Measurements from ENCODE around the gene C1S. TPM values are rescaled to one million over a fixed set of nuclear protein-coding genes. Genes with fewer than 3 reads are reported as not detected.
"Not testable (repeated sequence)": the region's sequence is repeated elsewhere in the genome, so short reads cannot be mapped to it uniquely, and the experiment has no call there.

Gene C1S
- 1 to 10 TPM; 1.6 to 1.9 (median 1.9) TPM for total RNA-seq
- 0.81 TPM for total RNA-seq (2013)

DNA sequence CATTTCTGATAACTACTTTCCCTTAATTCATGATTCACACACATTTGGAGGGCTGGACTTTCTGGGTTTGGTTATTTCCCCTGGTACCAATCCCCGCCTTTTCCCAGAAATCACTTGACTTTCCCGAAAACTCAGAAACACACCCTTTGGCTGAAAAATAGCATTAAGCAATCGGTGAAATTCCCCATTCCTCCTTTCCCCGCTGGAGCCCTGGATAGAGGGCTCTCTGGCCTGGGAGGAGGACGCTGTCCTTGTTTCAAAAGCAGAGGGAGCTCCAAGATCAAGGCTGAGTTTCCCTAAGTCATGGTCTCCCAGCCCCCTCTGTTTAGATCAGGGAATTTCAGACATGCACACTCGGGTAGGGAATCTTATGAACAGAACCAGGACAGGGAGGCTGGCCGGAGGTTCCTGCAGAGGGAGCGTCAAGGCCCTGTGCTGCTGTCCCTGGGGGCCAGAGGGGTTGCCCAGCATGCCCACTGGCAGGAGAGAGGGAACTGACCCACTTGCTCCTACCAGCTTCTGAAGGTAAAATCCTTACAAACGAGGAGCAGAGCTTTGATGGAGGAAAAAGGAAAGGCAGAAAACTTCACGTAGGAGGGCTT is at the start of gene C1S:
TSS of gene C1S (plus strand) at position 366 of the 602 bp plus-strand sequence. CDS start 1,195 bp downstream, outside the sequence.
- Histone ChIP-seq H3K27me3 (ENCODE audit: control insufficient read depth, insufficient read depth, low read length) (no peaks in the 10 kb centered on the region), H3K36me3 (ENCODE audit: control insufficient read depth, insufficient read depth, low read length) (no peaks in the 10 kb centered on the region), H3K9me3 (ENCODE audit: control insufficient read depth, insufficient read depth, low read length) (no peaks in the 10 kb centered on the region), H3K4me1 (ENCODE audit: control insufficient read depth, insufficient read depth, low read length) (no peaks in the 10 kb centered on the region), H3K27ac (ENCODE audit: low read length) (no peak within 1 kb of the TSS), H3K4me3 (ENCODE audit: low read length) (no peak within 1 kb of the TSS)
- 76% methylated on average over 10 of the region's 10 CpGs for WGBS (ENCODE audit: insufficient coverage)
- Mint-ChIP-seq H3K9me3 (no peaks in the 10 kb centered on the region), H3K27ac (no peak within 1 kb of the TSS), H3K4me1 (no peaks in the 10 kb centered on the region), H3K27me3 (ENCODE audit: low read depth in 2 of 2) (peaks cover 7 to 15% of the 10 kb centered on the region in 2 donors), H3K4me3 (no peak within 1 kb of the TSS), H3K36me3 (no peaks in the 10 kb centered on the region)
- no peak for ATAC-seq
- intact Hi-C loops (cut with micrococcal nuclease): no loop called here
- DNase-seq: no peak
- TF ChIP-seq CTCF (IDR thresholded peaks at IDR 0.05): no peak

GRCh38 chr12:7011398-7011797 is 49.1 kb upstream of the C1S start:
- H3K27me3 Mint-ChIP-seq (ENCODE audit: low read depth in 2 of 2); H3K27ac Mint-ChIP-seq; H3K4me3 Mint-ChIP-seq; H3K36me3 Mint-ChIP-seq; H3K27me3 ChIP-seq (ENCODE audit: control insufficient read depth, insufficient read depth, low read length); ATAC-seq; H3K36me3 ChIP-seq (ENCODE audit: control insufficient read depth, insufficient read depth, low read length); H3K9me3 Mint-ChIP-seq; H3K4me1 ChIP-seq (ENCODE audit: control insufficient read depth, insufficient read depth, low read length); H3K4me3 ChIP-seq (ENCODE audit: low read length); H3K27ac ChIP-seq (ENCODE audit: low read length); H3K9me3 ChIP-seq (ENCODE audit: control insufficient read depth, insufficient read depth, low read length); intact Hi-C loops (cut with micrococcal nuclease); DNase-seq: not testable (repeated sequence)
- H3K4me1 Mint-ChIP-seq: peaks cover 11 to 21% of the 10 kb centered on the region in 2 donors
- WGBS (ENCODE audit: insufficient coverage): 85% methylated on average over 3 of the region's 4 CpGs

- no peaks in the 10 kb centered on the region for H3K9me3 Mint-ChIP-seq
- no peak overlapping the region for H3K4me3 ChIP-seq (ENCODE audit: low read length)
- DNase-seq: no peak
- intact Hi-C loops (cut with micrococcal nuclease): no loop called here
- H3K9me3 ChIP-seq (ENCODE audit: control insufficient read depth, insufficient read depth, low read length): no peaks in the 10 kb centered on the region
- H3K36me3 Mint-ChIP-seq: no peaks in the 10 kb centered on the region
- H3K4me1 ChIP-seq (ENCODE audit: control insufficient read depth, insufficient read depth, low read length): no peaks in the 10 kb centered on the region
- no peak for ATAC-seq
- WGBS (ENCODE audit: insufficient coverage): 91% methylated on average over 4 of the region's 4 CpGs
- no peaks in the 10 kb centered on the region for H3K27me3 ChIP-seq (ENCODE audit: control insufficient read depth, insufficient read depth, low read length)
- no peak for TF ChIP-seq CTCF (IDR thresholded peaks at IDR 0.05)
- H3K27ac ChIP-seq (ENCODE audit: low read length): no peak overlapping the region
- H3K36me3 ChIP-seq (ENCODE audit: control insufficient read depth, insufficient read depth, low read length): peaks cover 2% of the 10 kb centered on the region
- H3K27ac Mint-ChIP-seq: no peak overlapping the region
- no peaks in the 10 kb centered on the region for H3K27me3 Mint-ChIP-seq (ENCODE audit: low read depth in 2 of 2)
- H3K4me3 Mint-ChIP-seq: no peak overlapping the region
- H3K4me1 Mint-ChIP-seq: peaks cover 15 to 28% of the 10 kb centered on the region in 2 donors
These were observed 48.4 kb upstream of the C1S start for GRCh38 chr12:7012024-7012607.

DNA sequence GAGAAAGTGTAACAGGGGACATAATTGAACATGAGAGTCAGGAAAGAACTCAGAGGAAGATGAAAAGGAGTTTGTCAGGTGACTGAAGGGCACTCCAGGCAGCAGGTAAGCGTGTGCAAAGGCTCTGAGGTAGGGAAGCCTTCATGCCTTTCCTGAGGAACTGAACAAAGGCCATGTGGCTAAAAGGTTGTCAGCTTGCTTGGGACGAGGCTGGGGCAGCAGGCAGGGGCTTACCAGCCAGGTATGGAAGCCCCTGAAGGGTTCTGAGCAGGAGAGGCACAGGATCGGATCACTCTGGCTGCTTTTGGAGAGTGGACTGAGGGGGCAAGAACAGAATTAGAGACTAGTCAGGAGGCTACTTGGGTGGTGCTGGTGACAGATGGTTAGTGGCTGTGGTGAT is 47.4 kb upstream of the C1S start:
- H3K4me1 ChIP-seq (ENCODE audit: control insufficient read depth, insufficient read depth, low read length): peaks cover 6% of the 10 kb centered on the region
- Mint-ChIP-seq H3K4me3 (no peak overlapping the region), H3K9me3 (no peaks in the 10 kb centered on the region), H3K27me3 (ENCODE audit: low read depth in 2 of 2) (no peaks in the 10 kb centered on the region), H3K27ac (peak overlapping the region in 1 of 2 donors; percentile 58), H3K36me3 (no peaks in the 10 kb centered on the region), H3K4me1 (peaks cover 20 to 38% of the 10 kb centered on the region in 2 donors)
- DNase-seq: no peak
- TF ChIP-seq CTCF (IDR thresholded peaks at IDR 0.05): no peak
- no peak overlapping the region for H3K4me3 ChIP-seq (ENCODE audit: low read length)
- intact Hi-C loops (cut with micrococcal nuclease): no loop called here
- 97% methylated on average over 3 of the region's 3 CpGs for WGBS (ENCODE audit: insufficient coverage)
- H3K9me3 ChIP-seq (ENCODE audit: control insufficient read depth, insufficient read depth, low read length): no peaks in the 10 kb centered on the region
- peaks cover 2% of the 10 kb centered on the region for H3K36me3 ChIP-seq (ENCODE audit: control insufficient read depth, insufficient read depth, low read length)
- H3K27me3 ChIP-seq (ENCODE audit: control insufficient read depth, insufficient read depth, low read length): no peaks in the 10 kb centered on the region
- no peak for ATAC-seq
- no peak overlapping the region for H3K27ac ChIP-seq (ENCODE audit: low read length)
